LNCAP (cell line): ENCODE measurements around the gene TMEM95.

ENCODE experiments used
- CTCF ChIP-seq: fragments of 450-650 bp; IDR thresholded peaks from 2 replicates; pipeline ENCODE4 v1.5.1; 2017; ENCODE audit warnings: mild to moderate bottlenecking

TMEM95 gene

DNA sequence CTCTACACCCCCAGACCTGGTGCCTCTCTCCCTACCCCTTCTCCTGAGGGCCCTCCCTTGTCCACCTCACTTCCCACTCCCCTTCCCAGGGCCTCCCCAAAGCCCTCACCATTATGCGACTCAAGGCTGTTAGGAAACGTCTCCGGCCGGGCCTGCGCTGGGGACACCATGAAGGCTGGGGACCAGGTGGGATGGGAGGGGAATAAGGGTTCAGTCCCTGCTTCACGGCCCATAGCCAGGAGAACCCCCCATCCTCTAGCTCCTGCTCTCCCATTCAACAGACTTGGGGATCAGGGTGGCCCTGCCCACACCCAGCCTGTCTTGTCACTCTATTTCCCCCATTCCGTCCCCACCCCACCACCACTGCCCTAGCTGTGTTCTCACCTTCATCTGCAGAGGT is 27.9 kb upstream of the TMEM95 start:
- no peak for TF ChIP-seq CTCF

DNA sequence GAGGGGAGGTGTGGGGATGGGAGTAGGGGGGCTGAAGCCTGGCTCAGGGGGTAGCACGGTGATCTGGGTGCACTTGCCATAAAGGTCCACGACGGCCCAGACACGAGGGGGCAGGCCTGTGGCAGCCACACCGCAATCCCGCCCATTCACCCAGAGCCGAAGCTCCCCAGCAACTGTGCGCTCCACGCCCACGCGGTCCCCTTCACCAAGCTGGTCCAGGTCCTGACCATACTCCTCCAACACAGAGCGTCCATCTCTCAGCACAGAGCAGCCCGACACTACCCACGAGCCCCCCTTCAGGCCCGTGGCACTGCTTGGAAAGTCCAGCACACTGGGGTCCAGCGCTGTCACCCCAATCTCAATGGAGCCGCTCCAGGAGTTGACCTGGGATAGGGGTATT is 27.5 kb upstream of the TMEM95 start:
- TF ChIP-seq CTCF = no peak

- TF ChIP-seq CTCF = no peak
Observed at GRCh38 chr17:7328009-7328408, 26.9 kb upstream of the TMEM95 start.

GRCh38 chr17:7328840-7329373 is 26.0 kb upstream of the TMEM95 start, which contains the start of gene NEURL4:
TSS of gene NEURL4 (minus strand) at chr17:7329335. CDS start at chr17:7329312, 23 bp downstream.
- no peak for TF ChIP-seq CTCF

DNA sequence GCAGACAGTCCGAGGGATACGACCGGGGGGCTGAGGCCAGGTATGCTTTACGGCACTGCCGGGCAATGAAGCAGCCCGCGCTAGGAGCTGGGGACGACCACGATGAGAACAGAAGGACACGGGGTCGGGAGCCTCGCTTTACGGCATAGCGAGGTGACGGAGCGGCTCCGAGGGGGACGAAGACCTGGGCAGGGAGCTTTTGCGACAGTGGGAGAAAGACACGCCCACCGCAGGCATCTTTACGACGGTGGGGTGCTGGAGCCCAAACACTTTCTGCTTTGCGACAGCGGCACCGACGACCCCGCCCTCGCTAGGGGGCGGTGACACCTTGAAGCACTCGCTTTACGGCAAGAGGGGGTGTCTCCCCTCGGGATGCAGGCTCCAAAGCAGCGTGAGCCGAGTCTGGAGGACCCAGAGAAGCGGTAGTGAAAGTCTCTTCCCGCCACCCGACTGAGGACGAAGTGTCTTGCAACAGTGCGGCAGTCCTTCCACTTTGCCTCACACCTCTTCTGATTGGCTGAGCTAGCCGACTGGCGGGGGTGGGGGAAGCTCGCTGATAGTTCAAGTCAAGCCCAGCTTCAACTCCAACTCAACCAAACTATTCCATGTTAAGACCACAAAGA is 25.5 kb upstream of the TMEM95 start:
- TF ChIP-seq CTCF = no peak

DNA sequence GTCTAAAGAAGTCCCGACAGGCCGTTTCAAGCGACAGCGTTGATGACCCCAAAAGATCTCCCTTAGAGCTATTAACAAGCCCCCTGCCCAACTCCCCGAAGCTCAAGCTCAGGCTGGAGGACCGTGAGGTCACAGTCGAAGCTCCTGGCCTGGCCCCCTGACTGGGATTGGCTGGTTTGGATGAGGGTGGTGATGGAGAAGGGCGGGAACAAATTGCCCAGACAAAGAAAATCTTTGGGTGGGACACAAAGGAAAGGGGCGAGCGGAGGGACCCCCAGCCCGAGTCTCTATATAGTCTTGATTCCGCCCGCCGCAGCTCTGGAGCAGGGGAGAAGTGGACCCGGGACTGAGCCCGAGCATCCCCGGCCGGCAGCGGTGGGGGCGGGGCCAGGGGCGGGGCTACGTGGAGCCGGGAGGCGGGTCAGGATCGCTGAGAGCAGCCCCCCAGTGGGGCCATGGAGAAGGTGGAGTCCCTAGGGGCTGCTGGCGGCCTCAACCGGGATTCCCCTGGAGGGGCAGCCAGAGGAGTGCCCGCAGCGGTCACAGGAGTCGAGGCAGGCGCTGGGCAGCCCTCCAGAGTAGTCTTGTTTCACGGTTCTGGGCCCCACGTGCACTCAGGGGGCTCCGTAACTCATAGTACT is 24.8 kb upstream of the TMEM95 start:
- TF ChIP-seq CTCF = no peak

DNA sequence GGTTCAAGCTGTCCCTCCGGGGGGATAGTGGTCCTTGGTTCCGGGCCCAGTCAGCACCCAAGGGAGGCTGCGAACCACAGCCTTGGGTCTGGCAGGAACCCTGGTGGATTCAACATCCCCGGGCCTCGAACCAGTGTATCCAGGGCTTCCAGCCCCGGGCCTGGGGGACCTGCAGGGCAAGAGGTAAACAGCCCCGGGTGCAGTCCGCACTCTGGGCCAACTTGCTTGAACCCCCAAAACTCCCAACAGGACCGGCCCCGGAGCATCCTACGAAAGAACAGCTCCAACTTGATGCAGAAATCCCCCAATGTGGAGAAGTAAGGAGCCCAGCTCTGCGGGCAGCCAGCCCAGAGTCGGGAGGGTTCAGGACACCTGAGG is 24.3 kb upstream of the TMEM95 start:
- TF ChIP-seq CTCF = no peak
